Heart left ventricle (tissue), 16 donors: Measurements from ENCODE around the gene FRMD4B. TPM values are rescaled to one million over a fixed set of nuclear protein-coding genes. Genes with fewer than 3 reads are reported as not detected.

ENCODE experiments used
- ATAC-seq, 4 donors: fragments of 200-7000 bp; cut with Tn5 transposase; one replicate each; pipeline ENCODE4 v1.9.1; 2020 to 2022; ENCODE audit warnings: moderate library complexity in 4 of 4, mild to moderate bottlenecking in 3 of 4, moderate number of reproducible peaks in 1 of 4
- DNase-seq, 5 donors: peaks; one replicate each; pipeline ENCODE4 v3.0.0-alpha.2; 2020
- H3K27ac ChIP-seq, 12 donors: fragments of 200-600 bp; sonication (generic) in 4 of 12; one replicate each; pipeline versions ENCODE4 v1.5.0 to v1.8.0; 2016 to 2022; ENCODE audit warnings: mild to moderate bottlenecking in 2 of 12
- H3K27me3 ChIP-seq, 9 donors: fragments of 200-600 bp; sonication (generic) in 2 of 9; one replicate each; pipeline versions ENCODE4 v1.5.1 to v1.8.0; 2016 to 2022; ENCODE audit warnings: mild to moderate bottlenecking in 3 of 9
- H3K36me3 ChIP-seq, 9 donors: fragments of 200-600 bp; sonication (generic) in 2 of 9; one replicate each; pipeline versions ENCODE4 v1.5.0 to v1.8.0; 2018 to 2022; ENCODE audit warnings: mild to moderate bottlenecking in 2 of 9
- H3K4me1 ChIP-seq, 12 donors: fragments of 200-600 bp; sonication (generic) in 4 of 12; one replicate each; pipeline versions ENCODE4 v1.5.0 to v1.8.0; 2016 to 2022; ENCODE audit warnings: mild to moderate bottlenecking in 3 of 12
- H3K4me3 ChIP-seq, 12 donors: fragments of 200-600 bp; sonication (generic) in 4 of 12; one replicate each; pipeline versions ENCODE4 v1.5.0 to v1.8.0; 2017 to 2022; ENCODE audit warnings: mild to moderate bottlenecking in 9 of 12, moderate library complexity in 4 of 12
- H3K9me3 ChIP-seq, 12 donors: fragments of 200-600 bp; sonication (generic) in 4 of 12; one replicate each; pipeline versions ENCODE4 v1.5.0 to v1.8.0; 2016 to 2022; ENCODE audit warnings: mild to moderate bottlenecking in 1 of 12
- POLR2A ChIP-seq, 2 donors: fragments of 450-650 bp; IDR thresholded peaks; one replicate each; pipeline ENCODE4 v1.6.1; 2017; ENCODE audit warnings: antibody characterized with exemption in 2 of 2, mild to moderate bottlenecking in 2 of 2, moderate library complexity in 2 of 2
- WGBS, 4 donors: extraction: QIAGEN DNeasy Blood & Tissue Kit in 2 of 4; methylation state at CpG; one replicate each; pipeline versions ENCODE4 v1.1.5 to v1.1.7; 2013 to 2018; 5-methylcytosine and 5-hydroxymethylcytosine counted together
- intact Hi-C, 10 donors: fragments of 100-400 bp; cut with DNase I; formaldehyde crosslinking; loops; one replicate each; pipeline versions ENCODE4 v1.11.1 to v1.14.2; 2022
- polyA plus RNA-seq, 2 donors: library from polyadenylated mRNA; stranded (reverse); fragments of 200-250 nt; gene quantifications; one replicate each; pipeline ENCODE4 v1.2.3, GENCODE V29; 2013
- total RNA-seq, 9 donors: library from RNA; depleted of rRNA in 2 of 9; stranded (reverse); fragments of >200 nt in 2 of 9; fragmentation: NEBNext Ultra II Directional in 3 of 9; extraction: Animal tissue kit (Norgen Biotek cat#: 25700) in 3 of 9; gene quantifications; one replicate each; pipeline versions ENCODE4 v1.1.0 to v1.2.4, GENCODE V29; 2016 to 2023
- TF ChIP-seq, protein P1 (sequence below), 12 donors: fragments of 200-600 bp; sonication (generic) in 4 of 12; IDR thresholded peaks; one replicate each; pipeline versions ENCODE4 v1.5.0 to v1.8.0; 2018 to 2022; ENCODE audit warnings: antibody characterized with exemption in 12 of 12, mild to moderate bottlenecking in 5 of 12
- donor health status: ischemic (EF 13 %, LVEDD 7.1; RV severe dilation, severe dysfunction).
- donor health status: healthy with polysubstance abuse.
- donor health status: DM: no; HTN: yes; CAD: no.
- donor health status: DM: no; HTN: no; CAD: no.
- donor health status: ischemic (EF 25% LVEDD 6.9; RV normal size, moderate dysfunction).
- donor health status: ischemic (EF 25% LVEDD 5.7; RV mildly dilated, moderate dysfunction).
- donor health status: healthy.
- donor health status: DM: yes; HTN: yes; CAD: no.
- donor health status: ischemic (EF 35%, LVEDD 5.7; RV mildly dilated, moderate dysfunction).
- donor health status: nonischemic (EF 11% LVEDD 7.7; RV severe dilation, severe dysfunction).
- donor health status: DM: yes; HTN: yes; CAD: no.
- donor health status: PGD.
- donor health status: ischemic (EF 29% LVEDD 5.4; RV normal size, mild dysfunction).
- donor health status: nonischemic (EF 23%, LVEDD 6.1; RV moderate dilation, normal function).

The FRMD4B gene
- total and polyA plus RNA-seq, 11 donors: 3.4 to 42.8 (median 10.9) TPM

DNA sequence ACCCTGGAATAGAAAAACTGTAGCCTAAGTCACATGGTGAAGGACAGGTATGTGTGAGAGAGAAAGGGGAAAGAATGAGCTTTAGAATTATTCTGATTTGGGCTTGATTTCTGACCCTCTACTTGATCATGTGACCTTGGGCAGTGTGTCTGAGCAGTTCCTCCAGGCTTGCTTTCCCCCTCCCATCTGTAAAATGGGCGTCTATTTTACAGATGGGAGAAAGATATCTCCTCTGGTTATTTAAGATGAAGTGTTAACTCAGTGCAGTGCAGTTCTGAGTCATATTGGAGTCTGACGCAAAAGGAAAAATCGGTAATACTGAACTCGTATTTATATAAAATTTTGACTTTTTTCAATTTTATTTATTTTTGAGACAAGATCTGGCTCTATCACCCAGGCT, 225.4 kb downstream of the FRMD4B start:
- Histone ChIP-seq H3K9me3 (no peaks in the 10 kb centered on the region), H3K4me1 (peaks cover 0 to 4% (median 0%) of the 10 kb centered on the region in 12 donors), H3K4me3 (no peak overlapping the region), H3K36me3 (no peaks in the 10 kb centered on the region), H3K27ac (no peak overlapping the region), H3K27me3 (no peaks in the 10 kb centered on the region)
- ATAC-seq: no peak
- intact Hi-C loops: loop anchor here (2.0 to 5.0 kb wide), 10 partner anchors 146 to 512 kb away; no protein-coding TSS in a partner anchor
- TF ChIP-seq, protein P1, sequence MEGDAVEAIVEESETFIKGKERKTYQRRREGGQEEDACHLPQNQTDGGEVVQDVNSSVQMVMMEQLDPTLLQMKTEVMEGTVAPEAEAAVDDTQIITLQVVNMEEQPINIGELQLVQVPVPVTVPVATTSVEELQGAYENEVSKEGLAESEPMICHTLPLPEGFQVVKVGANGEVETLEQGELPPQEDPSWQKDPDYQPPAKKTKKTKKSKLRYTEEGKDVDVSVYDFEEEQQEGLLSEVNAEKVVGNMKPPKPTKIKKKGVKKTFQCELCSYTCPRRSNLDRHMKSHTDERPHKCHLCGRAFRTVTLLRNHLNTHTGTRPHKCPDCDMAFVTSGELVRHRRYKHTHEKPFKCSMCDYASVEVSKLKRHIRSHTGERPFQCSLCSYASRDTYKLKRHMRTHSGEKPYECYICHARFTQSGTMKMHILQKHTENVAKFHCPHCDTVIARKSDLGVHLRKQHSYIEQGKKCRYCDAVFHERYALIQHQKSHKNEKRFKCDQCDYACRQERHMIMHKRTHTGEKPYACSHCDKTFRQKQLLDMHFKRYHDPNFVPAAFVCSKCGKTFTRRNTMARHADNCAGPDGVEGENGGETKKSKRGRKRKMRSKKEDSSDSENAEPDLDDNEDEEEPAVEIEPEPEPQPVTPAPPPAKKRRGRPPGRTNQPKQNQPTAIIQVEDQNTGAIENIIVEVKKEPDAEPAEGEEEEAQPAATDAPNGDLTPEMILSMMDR (IDR thresholded peaks at IDR 0.05): no peak
- no peak for TF ChIP-seq POLR2A (IDR thresholded peaks at IDR 0.05)
- no peak for DNase-seq
- 84 to 89% (median 84%) methylated on average over 4 of the region's 4 CpGs for WGBS, 4 donors

DNA sequence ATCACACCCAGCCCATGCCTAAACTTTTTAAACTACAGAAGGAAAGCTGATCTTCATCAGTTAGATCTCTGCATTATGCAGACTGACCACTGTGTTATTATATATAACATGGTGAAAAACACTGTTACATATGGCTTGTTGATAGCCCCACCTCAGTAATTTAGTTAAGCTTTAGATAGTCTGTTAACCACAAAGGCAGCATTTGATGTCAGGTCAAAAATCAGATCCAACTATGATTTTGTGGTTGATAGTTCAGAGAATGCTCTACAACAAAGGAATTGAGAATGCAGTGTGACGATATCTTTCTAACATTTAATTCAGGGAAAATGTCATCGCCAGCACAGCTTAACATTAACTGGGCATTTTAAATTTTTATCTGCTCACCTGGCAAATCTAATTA, 225.8 kb downstream of the FRMD4B start:
- Histone ChIP-seq H3K27ac (no peak overlapping the region), H3K9me3 (no peaks in the 10 kb centered on the region), H3K27me3 (no peaks in the 10 kb centered on the region), H3K4me3 (no peak overlapping the region), H3K36me3 (no peaks in the 10 kb centered on the region), H3K4me1 (peaks cover 0 to 4% (median 0%) of the 10 kb centered on the region in 12 donors)
- TF ChIP-seq, protein P1 (IDR thresholded peaks at IDR 0.05): no peak
- TF ChIP-seq POLR2A (IDR thresholded peaks at IDR 0.05): no peak
- WGBS, 4 donors: 89 to 93% (median 92%) methylated on average over 2 of the region's 2 CpGs
- intact Hi-C loops: loop anchor here (2.0 to 5.0 kb wide), 10 partner anchors 147 to 512 kb away; no protein-coding TSS in a partner anchor
- DNase-seq (no peak), ATAC-seq (no peak)

DNA sequence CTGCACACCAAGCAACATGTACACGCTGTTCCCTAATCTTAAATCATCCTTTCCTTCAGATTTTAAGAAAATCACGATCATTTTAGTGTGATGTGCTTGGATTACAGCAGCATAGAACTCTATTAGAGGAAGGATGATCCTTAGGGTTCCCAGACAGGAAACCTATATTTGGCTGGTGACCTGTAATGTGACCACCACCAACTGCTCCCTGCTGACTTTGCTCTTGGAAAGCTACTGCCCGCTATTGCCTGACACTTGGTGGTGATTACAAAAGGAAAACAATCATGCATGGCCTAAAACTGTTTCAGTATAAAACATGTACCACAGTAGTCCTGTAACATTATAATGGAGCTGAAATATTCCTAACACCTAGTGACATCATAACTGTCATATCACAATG, 236.3 kb downstream of the FRMD4B start:
- no peak for ATAC-seq
- WGBS, 4 donors: 64 to 82% (median 76%) methylated on average over 3 of the region's 3 CpGs
- H3K27ac ChIP-seq: no peak overlapping the region

DNA sequence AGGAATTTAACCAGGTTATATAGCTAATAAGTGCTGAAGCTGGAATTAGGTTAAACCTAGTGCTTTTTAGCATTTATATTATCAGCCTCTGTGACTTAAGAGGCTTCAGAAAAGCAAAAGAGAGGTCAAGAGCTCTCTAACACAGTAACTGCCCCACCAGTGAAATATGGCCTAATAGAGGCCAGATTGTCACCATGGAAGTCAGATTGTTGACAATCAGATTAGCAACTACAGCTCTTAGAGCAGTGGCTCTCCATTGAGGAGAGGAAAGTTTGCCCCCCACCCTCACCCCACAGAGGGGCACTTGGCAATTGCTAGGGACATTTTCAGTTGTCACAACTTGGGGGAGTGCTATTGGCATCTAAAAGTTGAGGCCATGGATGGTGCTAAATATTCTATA, 240.2 kb downstream of the FRMD4B start:
- H3K9me3 ChIP-seq: no peaks in the 10 kb centered on the region
- H3K4me3 ChIP-seq: no peak overlapping the region
- DNase-seq (no peak), ATAC-seq (no peak)
- no peaks in the 10 kb centered on the region for H3K36me3 ChIP-seq
- no peak overlapping the region for H3K27ac ChIP-seq
- H3K4me1 ChIP-seq: peaks cover 0 to 7% (median 0%) of the 10 kb centered on the region in 12 donors
- intact Hi-C loops: no loop called here
- TF ChIP-seq, protein P1 (IDR thresholded peaks at IDR 0.05): no peak
- TF ChIP-seq POLR2A (IDR thresholded peaks at IDR 0.05): no peak
- H3K27me3 ChIP-seq: no peaks in the 10 kb centered on the region

More for the DNA sequence above, 236.3 kb downstream of the FRMD4B start:
- Histone ChIP-seq H3K9me3 (no peaks in the 10 kb centered on the region), H3K4me1 (peaks cover 0 to 6% (median 0%) of the 10 kb centered on the region in 12 donors), H3K4me3 (no peak overlapping the region), H3K36me3 (no peaks in the 10 kb centered on the region), H3K27me3 (peaks cover 0 to 2% (median 0%) of the 10 kb centered on the region in 9 donors)
- intact Hi-C loops: no loop called here
- TF ChIP-seq, protein P1 (IDR thresholded peaks at IDR 0.05): no peak
- TF ChIP-seq POLR2A (IDR thresholded peaks at IDR 0.05): no peak
- DNase-seq: no peak
